HEK293 (cell line): ENCODE data around the gene TRMT10C.
"Not testable (repeated sequence)": the region's sequence is repeated elsewhere in the genome, so short reads cannot be mapped to it uniquely, and the experiment has no call there.

ENCODE experiments used
- CTCF ChIA-PET: fragments of 350-600 bp; formaldehyde crosslinking; extraction: SDS; loops from one replicate; lab custom pipeline; 2021; ENCODE audit warnings: antibody characterized with exemption; lab: Yijun Ruan, JAX
- POLR2A ChIA-PET: fragments of 300-600 bp; formaldehyde crosslinking; extraction: SDS; loops from one replicate; lab custom pipeline; 2020; ENCODE audit warnings: antibody characterized with exemption, inconsistent platforms; lab: Yijun Ruan, JAX
- H3K27ac ChIP-seq: fragments of 200-500 bp; sonication (Bioruptor generic); 2 replicates; pipeline ENCODE4 v1.5.1; 2014; ENCODE audit warnings: low read depth, low read length, control low read depth, inconsistent platforms; ENCODE audit errors: extremely low read depth
- H3K36me3 ChIP-seq, 2 experiments: fragments of 200-500 bp in 1 of 2; sonication (Bioruptor generic) in 1 of 2; 1 replicate in 1 of 2; 2 replicates in 1 of 2; pipeline ENCODE4 v1.5.1; 2014 to 2017; ENCODE audit warnings: inconsistent platforms in 2 of 2, low read length in 2 of 2; ENCODE audit not compliant: control insufficient read depth in 2 of 2, insufficient read depth in 1 of 2
- H3K4me1 ChIP-seq: fragments of 200-500 bp; sonication (Bioruptor generic); 2 replicates; pipeline ENCODE4 v1.5.1; 2014; ENCODE audit warnings: mild to moderate bottlenecking, low read length, inconsistent platforms; ENCODE audit not compliant: control insufficient read depth, insufficient read depth
- H3K4me3 ChIP-seq: 2 replicates; pipeline ENCODE4 v1.5.1; 2011; ENCODE audit warnings: low read depth, mild to moderate bottlenecking, control low read depth, low read length, moderate library complexity
- H3K9me3 ChIP-seq: fragments of 200-500 bp; sonication (Bioruptor generic); 2 replicates; pipeline ENCODE4 v1.5.1; 2014; ENCODE audit warnings: low read depth, low read length, inconsistent platforms; ENCODE audit not compliant: control insufficient read depth, insufficient read depth
- HOXC10 ChIP-seq: sonication (generic); formaldehyde crosslinking; IDR thresholded peaks from 2 replicates; pipeline ENCODE4 v1.8.1; 2023; ENCODE audit warnings: mild to moderate bottlenecking, missing genetic modification reagents
- ZBTB1 ChIP-seq: fragments of 450-650 bp; formaldehyde crosslinking; IDR thresholded peaks from 2 replicates; pipeline ENCODE4 v1.5.1; 2016; ENCODE audit warnings: missing biosample characterization, missing genetic modification characterization
- ZBTB20 ChIP-seq: fragments of 450-650 bp; formaldehyde crosslinking; IDR thresholded peaks from 2 replicates; pipeline ENCODE4 v1.5.1; 2016; ENCODE audit warnings: missing biosample characterization, missing genetic modification characterization
- ZNF184 ChIP-seq: fragments of 450-650 bp; IDR thresholded peaks from 2 replicates; pipeline ENCODE4 v1.5.1; 2018; ENCODE audit warnings: missing biosample characterization, mild to moderate bottlenecking, missing genetic modification characterization
- ZNF2 ChIP-seq: fragments of 450-650 bp; formaldehyde crosslinking; IDR thresholded peaks from 2 replicates; pipeline ENCODE4 v1.5.1; 2016; ENCODE audit warnings: missing biosample characterization, missing genetic modification characterization
- ZNF37A ChIP-seq: fragments of 450-650 bp; IDR thresholded peaks from 2 replicates; pipeline ENCODE4 v1.5.1; 2018; ENCODE audit warnings: missing biosample characterization, missing genetic modification characterization
- ZNF621 ChIP-seq: fragments of 450-650 bp; formaldehyde crosslinking; IDR thresholded peaks from 2 replicates; pipeline ENCODE4 v1.5.1; 2017; ENCODE audit warnings: missing biosample characterization, missing genetic modification characterization
- ZNF837 ChIP-seq: fragments of 450-650 bp; formaldehyde crosslinking; IDR thresholded peaks from 2 replicates; pipeline ENCODE4 v1.5.1; 2016; ENCODE audit warnings: missing biosample characterization, missing genetic modification characterization
- TF ChIP-seq, protein P1 (sequence below): fragments of 450-650 bp; formaldehyde crosslinking; IDR thresholded peaks from 2 replicates; pipeline ENCODE4 v1.5.1; 2016; ENCODE audit warnings: missing biosample characterization, missing genetic modification characterization
- TF ChIP-seq, protein P2 (sequence below): fragments of 450-650 bp; formaldehyde crosslinking; IDR thresholded peaks from 2 replicates; pipeline ENCODE4 v1.5.1; 2016; ENCODE audit warnings: missing biosample characterization, missing genetic modification characterization

The TRMT10C gene

DNA sequence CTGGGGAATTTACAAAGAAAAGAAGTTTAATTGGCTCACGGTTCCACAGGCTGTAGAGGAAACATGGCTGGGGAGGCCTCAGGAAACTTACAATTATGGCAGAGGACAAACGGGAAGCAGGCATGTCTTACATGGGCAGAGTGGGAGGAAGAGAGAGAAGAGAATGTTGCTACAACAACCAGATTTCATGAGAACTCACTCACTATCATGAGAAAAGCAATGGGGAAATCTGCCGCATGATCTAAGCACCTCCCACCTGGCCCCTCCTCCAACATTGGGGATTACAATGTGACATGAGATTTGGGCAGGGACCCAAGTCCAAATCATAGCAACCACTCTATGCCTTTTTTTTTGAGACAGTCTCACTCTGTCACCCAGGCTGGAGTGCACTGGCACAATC is 41.1 kb downstream of the TRMT10C start:
- Histone ChIP-seq H3K4me3 (no peak overlapping the region), H3K9me3 (no peaks in the 10 kb centered on the region), H3K36me3 (peaks cover 0 to 3% of the 10 kb centered on the region in 2 experiments; a peak in 1 of 3 replicates), H3K4me1 (no peaks in the 10 kb centered on the region), H3K27ac (no peak overlapping the region)
- ChIA-PET CTCF (no interaction called here), POLR2A (no interaction called here)
- TF ChIP-seq, protein P1, sequence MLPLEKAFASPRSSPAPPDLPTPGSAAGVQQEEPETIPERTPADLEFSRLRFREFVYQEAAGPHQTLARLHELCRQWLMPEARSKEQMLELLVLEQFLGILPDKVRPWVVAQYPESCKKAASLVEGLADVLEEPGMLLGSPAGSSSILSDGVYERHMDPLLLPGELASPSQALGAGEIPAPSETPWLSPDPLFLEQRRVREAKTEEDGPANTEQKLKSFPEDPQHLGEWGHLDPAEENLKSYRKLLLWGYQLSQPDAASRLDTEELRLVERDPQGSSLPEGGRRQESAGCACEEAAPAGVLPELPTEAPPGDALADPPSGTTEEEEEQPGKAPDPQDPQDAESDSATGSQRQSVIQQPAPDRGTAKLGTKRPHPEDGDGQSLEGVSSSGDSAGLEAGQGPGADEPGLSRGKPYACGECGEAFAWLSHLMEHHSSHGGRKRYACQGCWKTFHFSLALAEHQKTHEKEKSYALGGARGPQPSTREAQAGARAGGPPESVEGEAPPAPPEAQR: no peak
- no peak for TF ChIP-seq ZNF184 (tag by site-specific recombination)

DNA sequence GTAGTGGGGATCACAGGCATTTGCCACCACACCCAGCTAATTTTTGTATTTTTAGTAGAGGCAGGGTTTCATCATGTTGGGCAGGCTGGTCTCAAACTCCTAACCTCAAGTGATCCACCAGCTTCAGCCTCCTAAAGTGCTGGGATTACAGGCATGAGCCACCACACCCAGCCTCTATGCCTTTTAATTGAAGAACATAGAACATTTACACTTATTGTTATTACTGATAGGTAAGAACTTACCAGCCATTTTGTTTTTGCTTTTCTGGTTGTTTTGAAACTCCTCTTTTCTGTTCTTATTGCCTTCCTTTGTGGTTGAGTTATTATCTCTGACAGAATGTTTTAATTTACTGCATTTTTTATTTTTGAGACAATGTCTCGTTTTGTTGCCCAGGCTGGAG is 41.5 kb downstream of the TRMT10C start:
- H3K4me3 ChIP-seq: no peak overlapping the region
- H3K27ac ChIP-seq: no peak overlapping the region
- peaks cover 0 to 3% of the 10 kb centered on the region in 2 experiments; a peak in 1 of 3 replicates for H3K36me3 ChIP-seq
- CTCF ChIA-PET: no interaction called here
- TF ChIP-seq ZNF837 (tag by site-specific recombination): no peak
- no peak for TF ChIP-seq ZBTB20
- TF ChIP-seq, all 188 proteins: peak for 0
- POLR2A ChIA-PET: no interaction called here
- no peaks in the 10 kb centered on the region for H3K9me3 ChIP-seq
- no peaks in the 10 kb centered on the region for H3K4me1 ChIP-seq

DNA sequence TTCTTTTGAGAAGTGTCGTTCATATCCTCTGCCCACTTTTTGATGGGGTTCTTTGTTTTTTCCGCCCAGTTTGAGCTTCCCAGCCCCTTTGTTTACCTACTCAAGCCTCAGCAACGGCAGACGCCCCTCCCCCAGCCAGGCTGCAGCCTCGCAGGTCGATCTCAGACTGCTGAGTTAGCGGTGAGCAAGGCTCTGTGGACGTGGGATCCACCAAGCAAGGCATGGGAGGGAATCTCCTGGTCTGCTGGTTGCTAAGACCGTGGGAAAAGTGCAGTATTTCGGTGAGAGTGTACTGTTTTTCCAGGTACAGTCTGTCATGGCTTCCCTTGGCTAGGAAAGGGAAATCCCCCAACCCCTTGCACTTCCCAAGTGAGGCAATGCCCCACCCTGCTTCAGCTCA is 43.7 kb downstream of the TRMT10C start:
- H3K9me3 ChIP-seq, H3K36me3 ChIP-seq, H3K4me3 ChIP-seq, H3K27ac ChIP-seq, POLR2A ChIA-PET, CTCF ChIA-PET, H3K4me1 ChIP-seq: not testable (repeated sequence)

DNA sequence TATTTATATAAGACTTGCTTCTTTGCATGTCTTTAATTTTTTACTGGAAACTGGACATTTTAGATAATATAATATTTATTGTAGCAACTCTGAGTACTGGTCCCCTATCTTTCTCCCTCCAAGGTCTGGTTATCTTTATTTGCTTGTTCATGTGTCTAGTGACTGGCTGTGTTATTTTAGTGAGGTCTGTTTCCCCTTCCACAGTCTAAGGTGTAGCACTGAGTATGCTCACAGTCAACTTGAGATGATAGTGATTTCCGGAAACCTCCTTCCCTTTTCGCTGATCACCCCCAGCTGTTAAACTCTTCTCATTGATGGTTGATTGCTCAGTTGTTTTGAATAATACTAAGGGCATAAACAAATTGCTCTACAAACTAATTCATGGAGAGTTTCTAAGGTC is 49.4 kb downstream of the TRMT10C start:
- H3K27ac ChIP-seq: no peak overlapping the region
- CTCF ChIA-PET: no interaction called here
- TF ChIP-seq ZBTB1 (tag by site-specific recombination): no peak
- TF ChIP-seq HOXC10: no peak
- TF ChIP-seq, protein P2, sequence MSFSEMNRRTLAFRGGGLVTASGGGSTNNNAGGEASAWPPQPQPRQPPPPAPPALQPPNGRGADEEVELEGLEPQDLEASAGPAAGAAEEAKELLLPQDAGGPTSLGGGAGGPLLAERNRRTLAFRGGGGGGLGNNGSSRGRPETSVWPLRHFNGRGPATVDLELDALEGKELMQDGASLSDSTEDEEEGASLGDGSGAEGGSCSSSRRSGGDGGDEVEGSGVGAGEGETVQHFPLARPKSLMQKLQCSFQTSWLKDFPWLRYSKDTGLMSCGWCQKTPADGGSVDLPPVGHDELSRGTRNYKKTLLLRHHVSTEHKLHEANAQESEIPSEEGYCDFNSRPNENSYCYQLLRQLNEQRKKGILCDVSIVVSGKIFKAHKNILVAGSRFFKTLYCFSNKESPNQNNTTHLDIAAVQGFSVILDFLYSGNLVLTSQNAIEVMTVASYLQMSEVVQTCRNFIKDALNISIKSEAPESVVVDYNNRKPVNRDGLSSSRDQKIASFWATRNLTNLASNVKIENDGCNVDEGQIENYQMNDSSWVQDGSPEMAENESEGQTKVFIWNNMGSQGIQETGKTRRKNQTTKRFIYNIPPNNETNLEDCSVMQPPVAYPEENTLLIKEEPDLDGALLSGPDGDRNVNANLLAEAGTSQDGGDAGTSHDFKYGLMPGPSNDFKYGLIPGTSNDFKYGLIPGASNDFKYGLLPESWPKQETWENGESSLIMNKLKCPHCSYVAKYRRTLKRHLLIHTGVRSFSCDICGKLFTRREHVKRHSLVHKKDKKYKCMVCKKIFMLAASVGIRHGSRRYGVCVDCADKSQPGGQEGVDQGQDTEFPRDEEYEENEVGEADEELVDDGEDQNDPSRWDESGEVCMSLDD (tag by site-specific recombination): no peak
- TF ChIP-seq ZNF621: no peak
- no peak for TF ChIP-seq ZNF2 (tag by site-specific recombination)
- TF ChIP-seq ZNF37A (tag by site-specific recombination): no peak
- H3K36me3 ChIP-seq: no peaks in the 10 kb centered on the region
- no peaks in the 10 kb centered on the region for H3K4me1 ChIP-seq
- POLR2A ChIA-PET: no interaction called here
- H3K9me3 ChIP-seq: no peaks in the 10 kb centered on the region
- no peak overlapping the region for H3K4me3 ChIP-seq

DNA sequence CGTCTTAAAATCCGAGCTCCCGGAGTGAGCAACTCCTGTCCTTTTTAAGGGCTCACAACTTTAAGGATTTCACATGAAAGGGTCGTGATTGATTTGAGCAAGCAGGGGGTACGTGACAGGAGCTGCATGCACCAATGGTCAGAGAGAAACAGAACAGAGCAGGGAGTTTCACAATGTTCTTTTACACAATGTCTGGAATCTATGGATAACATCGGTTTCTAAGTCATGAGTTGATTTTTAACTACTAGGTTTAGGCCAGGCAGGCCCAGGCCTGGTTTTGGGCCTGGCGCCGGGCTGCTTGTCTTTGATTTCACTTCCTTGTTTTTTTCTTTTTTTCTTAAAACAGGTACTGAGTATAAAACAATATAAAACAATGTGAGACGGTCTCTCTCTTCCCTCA is 51.3 kb downstream of the TRMT10C start:
- CTCF ChIA-PET, POLR2A ChIA-PET, H3K36me3 ChIP-seq, H3K9me3 ChIP-seq, H3K4me1 ChIP-seq, H3K4me3 ChIP-seq, H3K27ac ChIP-seq: not testable (repeated sequence)
